Lower lobe of right lung (tissue), 2 donors: ENCODE measurements around the gene CELF2. TPM values are rescaled to one million over a fixed set of nuclear protein-coding genes. Genes with fewer than 3 reads are reported as not detected.

Experiments used
- ATAC-seq, 2 donors: fragments of 200-7000 bp; cut with Tn5 transposase; one replicate each; pipeline ENCODE4 v1.9.1; 2020 to 2022; ENCODE audit warnings: mild to moderate bottlenecking in 2 of 2, moderate library complexity in 2 of 2
- DNase-seq: peaks from one replicate; pipeline ENCODE4 v3.0.0-alpha.2; 2020
- H3K27ac ChIP-seq: fragments of 200-600 bp; one replicate; pipeline ENCODE4 v1.8.0; 2022
- H3K27me3 ChIP-seq: fragments of 200-600 bp; one replicate; pipeline ENCODE4 v1.8.0; 2022; ENCODE audit warnings: low read depth
- H3K36me3 ChIP-seq: fragments of 200-600 bp; one replicate; pipeline ENCODE4 v1.8.0; 2022; ENCODE audit warnings: mild to moderate bottlenecking
- H3K4me1 ChIP-seq: fragments of 200-600 bp; one replicate; pipeline ENCODE4 v1.8.0; 2022
- H3K4me3 ChIP-seq: fragments of 200-600 bp; one replicate; pipeline ENCODE4 v1.8.0; 2022; ENCODE audit warnings: mild to moderate bottlenecking
- H3K9me3 ChIP-seq: fragments of 200-600 bp; one replicate; pipeline ENCODE4 v1.8.0; 2022
- CTCF ChIP-seq: fragments of 200-600 bp; IDR thresholded peaks from one replicate; pipeline ENCODE4 v1.8.0; 2022; ENCODE audit warnings: antibody characterized with exemption, mild to moderate bottlenecking
- intact Hi-C: fragments of 100-400 bp; cut with DNase I; formaldehyde crosslinking; loops from one replicate; pipeline ENCODE4 v1.11.0; 2022
- total RNA-seq: library from RNA; stranded (reverse); fragmentation: NEBNext Ultra II Directional; extraction: Animal tissue kit (Norgen Biotek cat#: 25700); gene quantifications from one replicate; pipeline ENCODE4 v1.2.1, GENCODE V29; 2021
- donor health status: DM: no; HTN: yes; CAD: no; lungs with severe emphysema.

The CELF2 gene
- total RNA-seq, 1 donor from 2014 or later: 106 TPM

GRCh38 chr10:11050301-11051287 lies 32.9 kb downstream of the CELF2 start:
- intact Hi-C loops: no loop called here
- no peak for TF ChIP-seq CTCF
- peak in 1 of 2 donors; percentile 10 for ATAC-seq
- peaks cover 21% of the 10 kb centered on the region for H3K4me1 ChIP-seq
- H3K27me3 ChIP-seq: no peaks in the 10 kb centered on the region
- H3K4me3 ChIP-seq: no peak overlapping the region
- H3K36me3 ChIP-seq: no peaks in the 10 kb centered on the region
- no peaks in the 10 kb centered on the region for H3K9me3 ChIP-seq
- H3K27ac ChIP-seq: no peak overlapping the region
- DNase-seq: no peak

GRCh38 chr10:11057018-11057417 lies 39.3 kb downstream of the CELF2 start:
- TF ChIP-seq CTCF: no peak

GRCh38 chr10:11057448-11057847 lies 39.8 kb downstream of the CELF2 start:
- TF ChIP-seq CTCF: no peak
- H3K27ac ChIP-seq: no peak overlapping the region

More at GRCh38 chr10:11057018-11057417, 39.3 kb downstream of the CELF2 start:
- Histone ChIP-seq H3K36me3 (no peaks in the 10 kb centered on the region), H3K4me1 (no peaks in the 10 kb centered on the region), H3K4me3 (no peak overlapping the region), H3K9me3 (no peaks in the 10 kb centered on the region), H3K27me3 (no peaks in the 10 kb centered on the region), H3K27ac (no peak overlapping the region)
- intact Hi-C loops: no loop called here
- DNase-seq (no peak), ATAC-seq (peak in 1 of 2 donors; percentile 61)

GRCh38 chr10:11057994-11058393 lies 40.3 kb downstream of the CELF2 start:
- intact Hi-C loops: no loop called here

More at GRCh38 chr10:11057448-11057847, 39.8 kb downstream of the CELF2 start:
- Histone ChIP-seq H3K4me1 (no peaks in the 10 kb centered on the region), H3K4me3 (no peak overlapping the region), H3K9me3 (no peaks in the 10 kb centered on the region), H3K27me3 (no peaks in the 10 kb centered on the region), H3K36me3 (no peaks in the 10 kb centered on the region)
- intact Hi-C loops: no loop called here
- ATAC-seq (no peak), DNase-seq (no peak)

GRCh38 chr10:11058965-11059364 lies 41.3 kb downstream of the CELF2 start:
- TF ChIP-seq CTCF: no peak
- no peak overlapping the region for H3K27ac ChIP-seq
- intact Hi-C loops: no loop called here
- no peak for ATAC-seq
- DNase-seq: no peak
- no peak overlapping the region for H3K4me3 ChIP-seq
- H3K27me3 ChIP-seq: no peaks in the 10 kb centered on the region
- H3K9me3 ChIP-seq: no peaks in the 10 kb centered on the region
- no peaks in the 10 kb centered on the region for H3K4me1 ChIP-seq
- H3K36me3 ChIP-seq: no peaks in the 10 kb centered on the region

More at GRCh38 chr10:11057994-11058393, 40.3 kb downstream of the CELF2 start:
- H3K4me1 ChIP-seq: no peaks in the 10 kb centered on the region
- no peak overlapping the region for H3K27ac ChIP-seq
- ATAC-seq (peak in 1 of 2 donors; percentile 53), DNase-seq (no peak)
- H3K4me3 ChIP-seq: no peak overlapping the region
- H3K27me3 ChIP-seq: no peaks in the 10 kb centered on the region
- H3K9me3 ChIP-seq: no peaks in the 10 kb centered on the region
- no peaks in the 10 kb centered on the region for H3K36me3 ChIP-seq
- no peak for TF ChIP-seq CTCF
